NCI-H2196 (cell line): Measurements from ENCODE around the gene CERS6.
A peak's percentile ranks its signal among the peaks of the same experiment; 100 is the strongest.

ENCODE experiments used
- DNase-seq: peaks from one replicate; lab custom pipeline; 2025; ENCODE audit not compliant: unreplicated experiment; lab: John Stamatoyannopoulos, UW

The CERS6 gene

GRCh38 chr2:168692132-168692744, 236.2 kb downstream of the CERS6 start:
- DNase-seq = no peak

DNA sequence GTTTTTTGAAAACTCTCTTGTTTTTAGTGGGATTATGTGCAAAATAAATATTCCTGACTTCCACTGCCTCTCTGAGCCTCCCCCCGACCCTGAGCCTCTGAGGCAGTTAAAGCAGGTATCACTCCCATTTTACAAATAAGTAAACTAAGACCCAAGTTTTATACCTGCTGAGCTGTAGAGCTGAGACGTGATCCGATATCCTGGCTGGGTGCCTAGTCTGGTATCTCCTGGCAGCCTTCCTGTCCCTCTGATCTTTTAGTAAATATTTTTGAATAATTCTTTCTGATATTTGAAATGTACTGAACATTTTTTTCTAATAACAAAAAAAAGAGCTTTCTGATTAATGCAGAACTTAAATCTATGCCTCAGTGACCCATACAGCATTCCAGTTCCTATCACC, 238.1 kb downstream of the CERS6 start:
- no peak for DNase-seq

DNA sequence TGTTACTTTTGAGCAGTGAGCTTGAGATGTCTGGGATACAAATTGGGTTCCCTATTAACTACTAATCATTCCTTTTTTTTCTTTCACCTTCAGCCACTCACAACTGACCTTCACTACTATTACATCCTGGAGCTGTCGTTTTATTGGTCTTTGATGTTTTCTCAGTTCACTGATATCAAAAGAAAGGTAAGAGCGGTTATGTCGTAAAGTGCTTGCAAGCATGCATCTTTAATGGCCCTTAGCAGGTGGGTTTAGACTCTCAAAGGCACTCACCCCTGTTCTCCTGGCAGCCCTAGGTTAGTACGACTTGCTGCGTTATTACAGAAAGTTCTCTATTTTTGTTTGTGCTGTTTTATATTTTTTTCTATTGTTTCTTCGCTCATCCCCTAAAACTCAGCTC, 238.8 kb downstream of the CERS6 start:
- DNase-seq = peak; percentile 11

DNA sequence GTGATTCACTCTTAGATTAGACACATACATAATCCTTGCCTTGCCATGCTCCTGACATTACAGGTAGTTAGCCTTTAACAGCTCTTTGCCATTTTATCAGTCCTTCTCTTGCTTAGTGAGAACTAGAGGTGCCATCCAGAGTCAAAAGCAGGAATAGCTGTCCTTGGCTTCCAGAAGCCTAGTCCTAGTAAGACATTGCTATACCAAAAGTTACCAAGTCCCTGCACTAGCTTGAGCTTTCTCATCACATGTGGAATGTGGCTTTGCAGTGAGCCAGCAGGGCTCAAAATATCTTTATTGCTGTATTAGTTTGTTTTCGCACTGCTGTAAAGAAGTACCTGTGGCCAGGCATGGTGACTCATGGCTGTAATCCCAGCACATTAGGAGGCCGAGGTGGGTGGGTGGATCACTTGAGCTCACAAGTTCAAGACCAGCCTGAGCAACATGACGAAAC, 241.6 kb downstream of the CERS6 start:
- no peak for DNase-seq

DNA sequence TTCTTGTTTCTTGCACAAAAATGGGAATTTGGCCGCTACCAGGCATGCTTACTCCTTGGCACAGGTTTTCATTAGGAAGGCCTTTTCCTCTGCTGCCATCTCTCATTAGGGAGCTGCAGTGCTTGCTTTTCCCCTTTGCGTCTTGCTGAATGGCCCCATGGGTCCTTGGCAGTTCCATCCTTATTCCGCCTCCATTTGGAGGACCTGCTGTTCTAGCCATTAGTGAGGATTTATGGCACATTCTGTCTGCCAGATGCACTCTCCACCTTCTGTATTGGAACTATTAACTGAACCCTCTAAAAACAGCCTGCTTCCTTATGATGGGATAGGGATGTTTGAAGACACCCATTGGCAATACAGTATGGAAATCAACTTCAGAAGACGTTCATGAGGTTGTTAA, 242.9 kb downstream of the CERS6 start:
- no peak for DNase-seq

DNA sequence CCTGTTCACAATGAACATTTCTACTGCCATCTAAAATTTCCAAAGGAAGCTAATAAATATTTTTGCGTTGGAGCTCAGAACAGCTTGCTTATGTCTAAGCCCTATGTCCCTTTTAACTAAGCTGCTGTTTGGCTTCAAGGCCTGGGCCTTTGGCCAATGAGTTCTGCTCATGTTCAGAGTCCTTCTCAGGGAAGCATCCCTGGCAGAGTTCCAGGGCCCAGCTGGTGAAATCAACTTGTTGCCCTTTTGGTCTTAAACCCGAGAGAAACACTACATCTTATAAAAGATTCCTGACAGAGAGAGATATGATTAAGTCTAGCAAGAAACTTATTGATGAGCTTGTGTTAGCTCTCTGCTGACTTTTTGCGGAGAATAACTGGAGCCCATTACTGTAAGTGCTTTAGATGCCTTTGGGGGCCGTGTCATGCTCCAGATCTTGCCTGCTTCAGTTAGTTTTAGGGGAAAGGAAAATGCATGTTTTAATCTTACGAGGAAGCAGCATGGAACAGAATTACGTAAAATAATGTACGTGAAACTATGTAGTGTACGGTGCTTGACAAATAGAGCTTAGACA, 243.9 kb downstream of the CERS6 start:
- peak; percentile 10 for DNase-seq

GRCh38 chr2:168700615-168701245, 244.7 kb downstream of the CERS6 start:
- no peak for DNase-seq

- no peak for DNase-seq
Observed at GRCh38 chr2:168702579-168702978, 246.5 kb downstream of the CERS6 start.

GRCh38 chr2:168703926-168704325, 247.9 kb downstream of the CERS6 start:
- DNase-seq = no peak

DNA sequence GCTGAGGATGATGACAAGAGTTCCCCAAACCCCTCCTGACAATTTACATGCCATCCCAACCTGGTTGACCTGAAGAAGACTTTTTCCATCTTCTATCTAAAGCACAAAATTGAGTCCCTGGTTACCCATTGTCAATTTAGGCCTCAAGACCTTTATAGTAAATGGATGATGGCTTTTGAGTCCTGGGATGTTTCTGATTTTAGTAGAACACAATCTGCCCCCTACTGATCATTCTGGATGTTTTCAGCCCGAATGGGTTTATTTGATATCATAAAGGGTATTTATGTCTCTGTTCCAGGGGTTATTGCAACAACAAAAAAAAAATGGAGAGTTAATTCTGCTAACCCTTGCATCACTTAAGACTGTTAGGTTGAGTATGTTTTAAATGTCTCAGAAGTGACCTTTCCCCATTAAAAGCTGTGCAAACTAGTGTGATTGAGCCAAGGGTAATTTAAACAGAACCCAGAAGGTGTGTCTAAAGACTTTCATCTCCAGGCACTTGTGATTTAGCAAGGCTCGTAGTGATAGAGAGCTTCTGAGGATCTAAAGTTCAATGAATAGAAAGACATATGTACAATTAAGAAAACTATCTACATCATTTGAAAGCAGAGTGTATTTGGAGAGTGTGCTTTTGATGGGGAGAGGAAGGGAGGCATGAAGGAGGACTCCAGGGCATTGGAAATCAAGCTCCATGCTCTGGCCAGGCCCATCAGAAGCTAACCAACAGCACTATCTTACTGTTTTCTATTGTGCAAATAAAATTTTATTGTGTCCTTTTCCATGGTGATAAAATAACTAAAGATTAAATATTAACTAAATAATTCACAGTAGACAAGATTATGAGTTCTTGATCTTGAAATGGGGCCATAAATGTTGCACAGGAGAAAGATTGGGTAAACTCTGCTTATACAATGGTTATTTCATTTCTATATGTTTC, 249.7 kb downstream of the CERS6 start:
- no peak for DNase-seq

- DNase-seq = no peak
Observed at GRCh38 chr2:168706806-168707205, 250.7 kb downstream of the CERS6 start.

GRCh38 chr2:168708080-168708479, 252.0 kb downstream of the CERS6 start:
- no peak for DNase-seq

- no peak for DNase-seq
Observed at GRCh38 chr2:168710754-168711467, 254.8 kb downstream of the CERS6 start.

- DNase-seq = no peak
Observed at GRCh38 chr2:168712053-168712452, 256.0 kb downstream of the CERS6 start.

- DNase-seq = no peak
Observed at GRCh38 chr2:168713325-168713724, 257.3 kb downstream of the CERS6 start.

GRCh38 chr2:168715849-168716248, 259.8 kb downstream of the CERS6 start:
- no peak for DNase-seq

- DNase-seq = no peak
Observed at GRCh38 chr2:168716839-168717238, 260.8 kb downstream of the CERS6 start.

GRCh38 chr2:168717790-168718502, 261.9 kb downstream of the CERS6 start:
- no peak for DNase-seq

GRCh38 chr2:168718622-168719021, 262.6 kb downstream of the CERS6 start:
- DNase-seq = no peak

DNA sequence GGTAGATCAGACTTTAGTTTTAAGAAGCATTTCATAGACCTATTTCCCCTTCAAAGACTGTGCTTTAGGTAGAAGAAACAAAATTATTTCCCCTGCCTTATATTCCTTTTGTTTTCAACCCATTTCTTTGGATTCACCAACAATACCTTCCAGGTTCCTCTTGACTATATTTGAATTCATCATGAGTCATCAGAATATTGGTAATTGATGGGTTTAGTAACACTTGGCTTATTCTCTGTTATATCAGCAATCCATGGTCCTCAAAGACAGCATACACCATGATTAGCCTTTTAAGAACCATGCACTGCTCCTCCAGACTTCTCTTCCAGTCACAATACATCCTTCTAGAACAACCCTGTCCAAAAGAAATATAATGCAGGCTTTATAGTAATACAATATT, 263.4 kb downstream of the CERS6 start:
- no peak for DNase-seq
